ENCODE measurements around the gene HTT-AS.

DNA sequence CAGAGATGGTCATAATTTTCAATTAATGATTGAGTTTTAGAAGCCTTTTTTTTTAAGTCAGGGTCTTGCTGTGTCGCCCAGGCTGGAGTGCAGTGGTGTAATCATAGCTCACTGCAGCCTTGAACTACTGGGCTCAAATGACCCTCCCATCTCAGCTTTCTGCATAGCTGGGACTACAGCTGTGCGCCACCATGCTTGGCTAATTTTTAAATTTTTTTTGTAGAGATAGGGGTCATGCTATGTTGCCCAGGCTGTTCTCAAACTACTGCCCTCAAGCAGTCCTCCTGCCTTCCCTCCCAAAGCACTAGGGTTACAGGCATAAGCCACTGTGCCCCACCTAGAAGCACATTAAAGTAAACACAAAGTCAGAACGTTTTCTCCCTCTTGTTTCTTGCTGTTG is 51.7 kb downstream of the HTT-AS start:
- TF ChIP-seq CTCF (IDR thresholded peaks at IDR 0.05) (no peak), EP300 (IDR thresholded peaks at IDR 0.05) (no peak), POLR2A (IDR thresholded peaks at IDR 0.05) (no peak)

Data from tibial nerve (tissue), 4 donors.